22Rv1 (cell line): ENCODE measurements around the gene CDKAL1.

Experiments used
- ZFX ChIP-seq: fragments of 450-650 bp; IDR thresholded peaks from 2 replicates; pipeline ENCODE4 v1.6.1; 2017; ENCODE audit warnings: antibody characterized with exemption, borderline replicate concordance
- TF ChIP-seq, protein P1 (sequence below): fragments of 450-650 bp; IDR thresholded peaks from 2 replicates; pipeline ENCODE4 v1.5.1; 2017; ENCODE audit warnings: mild to moderate bottlenecking

- TF ChIP-seq, protein P1, sequence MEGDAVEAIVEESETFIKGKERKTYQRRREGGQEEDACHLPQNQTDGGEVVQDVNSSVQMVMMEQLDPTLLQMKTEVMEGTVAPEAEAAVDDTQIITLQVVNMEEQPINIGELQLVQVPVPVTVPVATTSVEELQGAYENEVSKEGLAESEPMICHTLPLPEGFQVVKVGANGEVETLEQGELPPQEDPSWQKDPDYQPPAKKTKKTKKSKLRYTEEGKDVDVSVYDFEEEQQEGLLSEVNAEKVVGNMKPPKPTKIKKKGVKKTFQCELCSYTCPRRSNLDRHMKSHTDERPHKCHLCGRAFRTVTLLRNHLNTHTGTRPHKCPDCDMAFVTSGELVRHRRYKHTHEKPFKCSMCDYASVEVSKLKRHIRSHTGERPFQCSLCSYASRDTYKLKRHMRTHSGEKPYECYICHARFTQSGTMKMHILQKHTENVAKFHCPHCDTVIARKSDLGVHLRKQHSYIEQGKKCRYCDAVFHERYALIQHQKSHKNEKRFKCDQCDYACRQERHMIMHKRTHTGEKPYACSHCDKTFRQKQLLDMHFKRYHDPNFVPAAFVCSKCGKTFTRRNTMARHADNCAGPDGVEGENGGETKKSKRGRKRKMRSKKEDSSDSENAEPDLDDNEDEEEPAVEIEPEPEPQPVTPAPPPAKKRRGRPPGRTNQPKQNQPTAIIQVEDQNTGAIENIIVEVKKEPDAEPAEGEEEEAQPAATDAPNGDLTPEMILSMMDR: no peak
- TF ChIP-seq ZFX: no peak
Measured at GRCh38 chr6:21091411-21091810, 557.2 kb downstream of the CDKAL1 start.
